Measurements from ENCODE around the gene DDRGK1.
"Not testable (repeated sequence)": the region's sequence is repeated elsewhere in the genome, so short reads cannot be mapped to it uniquely, and the experiment has no call there.

Gene DDRGK1

GRCh38 chr20:3156811-3157619, 47.5 kb downstream of the DDRGK1 start:
- Histone ChIP-seq H3K4me3 (ENCODE audit: low read length) (no peak overlapping the region), H3K9me3 (ENCODE audit: low read length) (no peaks in the 10 kb centered on the region), H3K4me1 (ENCODE audit: insufficient read depth, low read length) (peaks cover 15% of the 10 kb centered on the region), H3K27me3 (ENCODE audit: insufficient read depth, low read length) (no peaks in the 10 kb centered on the region), H2AFZ (ENCODE audit: low read depth, low read length) (no peak overlapping the region), H3K36me3 (ENCODE audit: insufficient read depth, low read length) (peaks cover 14% of the 10 kb centered on the region)

- H3K36me3 ChIP-seq (ENCODE audit: insufficient read depth, low read length) = peaks cover 37% of the 10 kb centered on the region
- H3K4me3 ChIP-seq (ENCODE audit: low read length); H3K27me3 ChIP-seq (ENCODE audit: insufficient read depth, low read length); H2AFZ ChIP-seq (ENCODE audit: low read depth, low read length); H3K9me3 ChIP-seq (ENCODE audit: low read length); H3K4me1 ChIP-seq (ENCODE audit: insufficient read depth, low read length): not testable (repeated sequence)
These were observed 52.3 kb downstream of the DDRGK1 start for GRCh38 chr20:3152057-3152644.

DNA sequence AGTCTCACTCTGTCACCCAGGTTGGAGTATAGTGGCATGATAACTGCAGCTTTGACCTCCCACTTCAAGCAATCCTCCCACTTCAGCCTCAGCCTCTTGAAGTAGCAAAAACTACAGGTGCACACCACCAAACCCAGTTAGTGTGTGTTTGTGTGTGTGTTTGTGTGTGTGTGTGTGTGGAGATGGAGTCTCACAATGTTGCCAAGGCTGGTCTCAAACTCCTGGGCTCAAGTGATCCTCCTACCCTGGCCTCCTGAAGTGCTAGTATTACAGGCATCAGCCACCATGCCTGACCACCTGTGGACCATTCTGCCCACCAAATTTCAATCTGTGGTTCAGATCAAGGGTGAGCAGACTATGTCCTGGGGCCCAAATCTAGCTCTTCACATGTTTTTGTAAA, 53.6 kb downstream of the DDRGK1 start:
- Histone ChIP-seq H3K9me3 (ENCODE audit: low read length) (peaks cover 6% of the 10 kb centered on the region), H2AFZ (ENCODE audit: low read depth, low read length) (no peak overlapping the region), H3K4me3 (ENCODE audit: low read length) (no peak overlapping the region), H3K27me3 (ENCODE audit: insufficient read depth, low read length) (no peaks in the 10 kb centered on the region), H3K36me3 (ENCODE audit: insufficient read depth, low read length) (peaks cover 46% of the 10 kb centered on the region), H3K4me1 (ENCODE audit: insufficient read depth, low read length) (no peaks in the 10 kb centered on the region)

- H3K27me3 ChIP-seq (ENCODE audit: insufficient read depth, low read length) = no peaks in the 10 kb centered on the region
These were observed 57.6 kb downstream of the DDRGK1 start for GRCh38 chr20:3146732-3147341.

GRCh38 chr20:3141757-3142156, 62.7 kb downstream of the DDRGK1 start:
- Histone ChIP-seq H3K9me3 (ENCODE audit: low read length) (peaks cover 11% of the 10 kb centered on the region), H3K27me3 (ENCODE audit: insufficient read depth, low read length) (no peaks in the 10 kb centered on the region), H2AFZ (ENCODE audit: low read depth, low read length) (no peak overlapping the region), H3K4me1 (ENCODE audit: insufficient read depth, low read length) (no peaks in the 10 kb centered on the region), H3K4me3 (ENCODE audit: low read length) (no peak overlapping the region), H3K36me3 (ENCODE audit: insufficient read depth, low read length) (peaks cover 15% of the 10 kb centered on the region)

More at GRCh38 chr20:3146732-3147341, 57.6 kb downstream of the DDRGK1 start:
- Histone ChIP-seq H3K9me3 (ENCODE audit: low read length) (peaks cover 14% of the 10 kb centered on the region), H3K36me3 (ENCODE audit: insufficient read depth, low read length) (peaks cover 35% of the 10 kb centered on the region), H3K4me1 (ENCODE audit: insufficient read depth, low read length) (no peaks in the 10 kb centered on the region), H3K4me3 (ENCODE audit: low read length) (no peak overlapping the region), H2AFZ (ENCODE audit: low read depth, low read length) (no peak overlapping the region)
